ENCODE data around the gene SVIL.
"Not testable (repeated sequence)": the region's sequence is repeated elsewhere in the genome, so short reads cannot be mapped to it uniquely, and the experiment has no call there.

SVIL gene

DNA sequence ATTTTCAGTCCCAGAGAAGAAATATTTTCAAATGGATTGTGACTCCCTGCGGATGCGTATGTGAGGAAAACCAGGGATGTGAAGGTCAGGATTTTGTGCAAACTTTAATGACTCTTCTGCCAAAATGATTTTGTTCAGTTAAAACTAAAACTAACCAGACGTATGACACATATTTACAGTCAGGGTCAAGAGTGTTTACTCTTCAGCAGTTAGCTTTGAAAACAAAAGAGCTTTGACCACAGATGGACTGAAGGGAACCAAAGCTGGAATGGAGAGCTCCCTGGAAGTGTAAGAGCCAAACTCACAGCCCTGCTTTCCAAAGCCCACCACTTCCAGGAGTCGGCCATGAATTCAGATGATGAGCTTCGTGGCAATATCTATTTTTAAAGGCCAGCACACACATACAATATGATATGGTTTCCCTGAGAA, 15.5 kb downstream of the SVIL start:
- H3K36me3 ChIP-seq = no peaks in the 10 kb centered on the region
- no peak for TF ChIP-seq CTCF (IDR thresholded peaks at IDR 0.05)
- no peak overlapping the region for H3K4me3 ChIP-seq (ENCODE audit: low read depth in 1 of 2, low read length in 1 of 2)
- peak overlapping the region; percentile 34 for H3K27ac ChIP-seq
- no peaks in the 10 kb centered on the region for H3K27me3 ChIP-seq
- H3K9me3 ChIP-seq = no peaks in the 10 kb centered on the region
- H3K4me1 ChIP-seq (ENCODE audit: control insufficient read depth in 1 of 2, insufficient read depth in 1 of 2, low read depth in 1 of 2, low read length in 1 of 2) = peaks cover 28 to 35% of the 10 kb centered on the region in 2 experiments

GRCh38 chr10:29618341-29619171, 16.2 kb downstream of the SVIL start:
- peaks cover 21 to 28% of the 10 kb centered on the region in 2 experiments for H3K4me1 ChIP-seq (ENCODE audit: control insufficient read depth in 1 of 2, insufficient read depth in 1 of 2, low read depth in 1 of 2, low read length in 1 of 2)
- no peaks in the 10 kb centered on the region for H3K36me3 ChIP-seq
- H3K27me3 ChIP-seq = no peaks in the 10 kb centered on the region
- no peak for TF ChIP-seq CTCF (IDR thresholded peaks at IDR 0.05)
- no peaks in the 10 kb centered on the region for H3K9me3 ChIP-seq
- peak overlapping the region; percentile 34 for H3K27ac ChIP-seq
- no peak overlapping the region for H3K4me3 ChIP-seq (ENCODE audit: low read depth in 1 of 2, low read length in 1 of 2)

DNA sequence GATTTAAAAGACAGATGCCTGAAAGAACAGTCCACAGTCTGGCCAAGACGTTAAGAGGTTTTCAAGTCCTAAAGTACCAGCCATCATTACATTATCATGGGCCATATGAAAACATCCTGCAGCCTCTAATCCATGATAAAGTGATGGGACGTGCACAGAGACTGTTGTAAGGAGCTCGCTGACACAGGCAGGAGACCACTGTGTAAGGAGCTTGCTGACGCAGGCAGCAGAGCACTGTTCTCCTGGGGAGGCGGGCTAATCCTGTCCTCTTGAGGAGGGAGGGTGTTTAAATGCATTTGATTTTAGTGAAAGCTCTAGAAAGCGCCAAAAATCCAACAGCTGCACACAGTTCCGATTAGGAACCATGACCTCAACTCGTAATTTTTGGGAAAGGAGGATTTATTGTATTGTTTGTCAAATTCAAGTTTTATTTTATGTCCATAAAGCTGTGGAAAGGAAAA, 16.9 kb downstream of the SVIL start:
- Histone ChIP-seq H3K36me3 (no peaks in the 10 kb centered on the region), H3K4me3 (ENCODE audit: low read depth in 1 of 2, low read length in 1 of 2) (no peak overlapping the region), H3K4me1 (ENCODE audit: control insufficient read depth in 1 of 2, insufficient read depth in 1 of 2, low read depth in 1 of 2, low read length in 1 of 2) (peaks cover 15 to 25% of the 10 kb centered on the region in 2 experiments), H3K27me3 (no peaks in the 10 kb centered on the region), H3K27ac (peak overlapping the region; percentile 34), H3K9me3 (no peaks in the 10 kb centered on the region)
- TF ChIP-seq CTCF (IDR thresholded peaks at IDR 0.05) = no peak

DNA sequence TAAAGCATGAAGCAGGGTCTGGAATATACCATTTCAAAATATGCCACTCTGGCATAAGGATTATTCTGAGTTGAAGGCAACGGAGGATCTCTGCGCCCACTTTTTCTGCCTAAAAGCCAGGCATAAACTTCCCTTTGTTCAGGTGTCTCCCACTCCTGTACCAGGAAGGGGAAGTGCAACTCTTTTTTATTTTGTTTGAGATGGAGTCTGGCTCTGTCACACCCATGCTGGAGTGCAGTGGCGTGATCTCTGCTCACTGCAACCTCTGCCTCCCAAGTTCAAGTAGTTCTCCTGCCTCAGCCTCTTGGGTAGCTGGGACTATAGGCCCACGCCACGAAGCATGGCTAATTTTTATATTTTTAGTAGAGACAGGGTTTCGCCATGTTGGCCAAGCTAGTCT, 18.2 kb downstream of the SVIL start:
- Histone ChIP-seq H3K9me3 (no peaks in the 10 kb centered on the region), H3K27ac (peak overlapping the region; percentile 41), H3K4me1 (ENCODE audit: control insufficient read depth in 1 of 2, insufficient read depth in 1 of 2, low read depth in 1 of 2, low read length in 1 of 2) (peaks cover 11 to 18% of the 10 kb centered on the region in 2 experiments), H3K36me3 (no peaks in the 10 kb centered on the region), H3K4me3 (ENCODE audit: low read depth in 1 of 2, low read length in 1 of 2) (no peak overlapping the region), H3K27me3 (no peaks in the 10 kb centered on the region)
- TF ChIP-seq CTCF (IDR thresholded peaks at IDR 0.05) = no peak

DNA sequence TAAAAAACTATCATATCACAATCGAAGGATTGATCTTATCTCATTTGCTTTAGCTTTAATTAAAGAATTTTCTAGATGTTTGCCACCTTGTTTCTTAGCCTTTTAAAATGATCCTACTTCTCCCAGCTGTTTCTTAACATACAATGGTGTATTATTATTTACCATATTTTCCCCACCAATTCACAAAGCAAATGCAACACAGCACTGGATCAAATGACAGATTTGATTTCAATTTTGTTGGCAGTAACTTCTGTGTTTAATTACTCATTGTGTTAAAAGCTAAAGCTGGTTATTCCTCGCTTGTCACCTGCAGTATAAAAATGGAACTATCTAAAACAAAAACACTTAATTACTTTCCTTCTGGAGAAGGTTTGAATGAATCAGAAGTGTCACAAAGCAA, 19.6 kb downstream of the SVIL start:
- Histone ChIP-seq H3K36me3 (no peaks in the 10 kb centered on the region), H3K27ac (peak overlapping the region; percentile 41), H3K9me3 (no peaks in the 10 kb centered on the region), H3K4me3 (ENCODE audit: low read depth in 1 of 2, low read length in 1 of 2) (no peak overlapping the region), H3K4me1 (ENCODE audit: control insufficient read depth in 1 of 2, insufficient read depth in 1 of 2, low read depth in 1 of 2, low read length in 1 of 2) (peaks cover 11 to 15% of the 10 kb centered on the region in 2 experiments), H3K27me3 (no peaks in the 10 kb centered on the region)
- TF ChIP-seq CTCF (IDR thresholded peaks at IDR 0.05) = no peak

DNA sequence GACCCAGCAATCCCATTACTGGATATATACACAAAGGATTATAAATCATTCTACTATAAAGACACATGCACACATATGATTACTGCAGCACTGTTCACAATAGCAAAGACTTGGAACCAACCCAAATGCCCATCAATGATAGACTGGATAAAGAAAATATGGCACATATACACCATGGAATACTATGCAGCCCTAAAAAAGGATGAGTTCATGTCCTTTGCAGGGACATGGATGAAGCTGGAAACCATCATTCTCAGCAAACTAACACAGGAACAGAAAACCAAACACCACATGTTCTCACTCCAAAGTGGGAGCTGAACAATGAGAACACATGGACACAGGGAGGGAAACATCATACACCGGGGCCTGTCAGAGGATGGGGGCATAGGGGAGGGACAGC, 20.5 kb downstream of the SVIL start:
- not testable (repeated sequence) for H3K27ac ChIP-seq; H3K4me3 ChIP-seq (ENCODE audit: low read depth in 1 of 2, low read length in 1 of 2); H3K36me3 ChIP-seq; H3K9me3 ChIP-seq; H3K27me3 ChIP-seq
- H3K4me1 ChIP-seq (ENCODE audit: control insufficient read depth in 1 of 2, insufficient read depth in 1 of 2, low read depth in 1 of 2, low read length in 1 of 2) = peaks cover 11 to 15% of the 10 kb centered on the region in 2 experiments
